DND-41 (cell line): ENCODE results near the gene CNTRL.

Source experiments
- ATAC-seq: fragments of 200-7000 bp; cut with Tn5 transposase; 3 replicates; pipeline ENCODE4 v1.9.1; 2021; ENCODE audit warnings: low read depth; ENCODE audit not compliant: insufficient read depth
- DNase-seq: peaks from one replicate; pipeline ENCODE4 v3.0.0-alpha.2; 2020
- H2AFZ ChIP-seq: 2 replicates; pipeline ENCODE4 v1.6.0; 2012; ENCODE audit warnings: low read depth, low read length
- H3K27ac ChIP-seq: 2 replicates; pipeline ENCODE4 v1.5.1; 2012; ENCODE audit warnings: low read length, inconsistent platforms
- H3K27me3 ChIP-seq: fragments of 200-600 bp; sonication (generic); 2 replicates; pipeline ENCODE4 v1.6.0; 2012; ENCODE audit warnings: low read length, mild to moderate bottlenecking, inconsistent platforms; ENCODE audit not compliant: insufficient read depth, poor library complexity
- H3K36me3 ChIP-seq: 2 replicates; pipeline ENCODE4 v1.5.1; 2012; ENCODE audit warnings: low read length, inconsistent platforms; ENCODE audit not compliant: insufficient read depth
- H3K4me1 ChIP-seq: 2 replicates; pipeline ENCODE4 v1.5.1; 2012; ENCODE audit warnings: mild to moderate bottlenecking, low read length; ENCODE audit not compliant: insufficient read depth
- H3K4me2 ChIP-seq: 2 replicates; pipeline ENCODE4 v1.6.0; 2012; ENCODE audit warnings: mild to moderate bottlenecking, moderate library complexity, low read length, inconsistent platforms; ENCODE audit not compliant: insufficient read depth
- H3K4me3 ChIP-seq, 2 experiments: fragments of 200-600 bp in 1 of 2; shearing (Covaris generic) in 1 of 2; 2 replicates each; pipeline ENCODE4 v1.5.1; 2012 to 2016; ENCODE audit warnings: inconsistent platforms in 2 of 2, low read length in 2 of 2, mild to moderate bottlenecking in 2 of 2, low read depth in 1 of 2, moderate library complexity in 1 of 2
- H3K79me2 ChIP-seq: 2 replicates; pipeline ENCODE4 v1.6.0; 2012; ENCODE audit warnings: low read length, inconsistent platforms; ENCODE audit not compliant: insufficient read depth
- H3K9ac ChIP-seq: 2 replicates; pipeline ENCODE4 v1.6.0; 2012; ENCODE audit warnings: low read depth, mild to moderate bottlenecking, inconsistent platforms, low read length, moderate library complexity
- H3K9me3 ChIP-seq: 2 replicates; pipeline ENCODE4 v1.5.1; 2012; ENCODE audit warnings: low read length, moderate library complexity, mild to moderate bottlenecking, inconsistent platforms; ENCODE audit not compliant: insufficient read depth, severe bottlenecking
- H4K20me1 ChIP-seq: 2 replicates; pipeline ENCODE4 v1.6.0; 2012; ENCODE audit warnings: low read length; ENCODE audit not compliant: insufficient read depth
- CTCF ChIP-seq: IDR thresholded peaks from 2 replicates; pipeline ENCODE4 v1.5.1; 2012; ENCODE audit warnings: borderline replicate concordance, low read length, moderate library complexity, mild to moderate bottlenecking; ENCODE audit not compliant: poor library complexity, severe bottlenecking; ENCODE audit errors: extremely low read depth
- EZH2 ChIP-seq: IDR thresholded peaks from 3 replicates; pipeline ENCODE4 v1.6.1; 2012; ENCODE audit warnings: borderline replicate concordance, low read depth, mild to moderate bottlenecking, moderate library complexity, low read length, inconsistent platforms; ENCODE audit not compliant: severe bottlenecking

CNTRL gene

GRCh38 chr9:121216271-121216805 is 141.6 kb downstream of the CNTRL start:
- TF ChIP-seq CTCF (no peak), EZH2 (no peak)
- ATAC-seq: no peak
- Histone ChIP-seq H3K27ac (no peak overlapping the region), H3K4me2 (no peak overlapping the region), H3K27me3 (no peaks in the 10 kb centered on the region), H3K9me3 (no peaks in the 10 kb centered on the region), H4K20me1 (no peaks in the 10 kb centered on the region), H3K4me1 (no peaks in the 10 kb centered on the region), H3K9ac (no peak overlapping the region), H3K36me3 (no peaks in the 10 kb centered on the region), H2AFZ (no peak overlapping the region), H3K79me2 (no peaks in the 10 kb centered on the region), H3K4me3 (no peak overlapping the region)
- no peak for DNase-seq

- ATAC-seq (no peak), DNase-seq (no peak)
- no peak overlapping the region for H3K27ac ChIP-seq
- no peaks in the 10 kb centered on the region for H3K4me1 ChIP-seq
- no peak overlapping the region for H3K4me2 ChIP-seq
- no peak overlapping the region for H3K4me3 ChIP-seq
- H2AFZ ChIP-seq: no peak overlapping the region
- no peaks in the 10 kb centered on the region for H3K36me3 ChIP-seq
- no peaks in the 10 kb centered on the region for H3K79me2 ChIP-seq
- TF ChIP-seq EZH2: no peak
- no peaks in the 10 kb centered on the region for H4K20me1 ChIP-seq
- no peak overlapping the region for H3K9ac ChIP-seq
- H3K9me3 ChIP-seq: no peaks in the 10 kb centered on the region
- H3K27me3 ChIP-seq: no peaks in the 10 kb centered on the region
Observed at GRCh38 chr9:121217609-121218292, 143.0 kb downstream of the CNTRL start.

- Histone ChIP-seq H3K9me3 (no peaks in the 10 kb centered on the region), H3K9ac (no peak overlapping the region), H3K27me3 (no peaks in the 10 kb centered on the region), H2AFZ (no peak overlapping the region), H3K4me2 (no peak overlapping the region), H3K79me2 (no peaks in the 10 kb centered on the region), H3K27ac (no peak overlapping the region), H4K20me1 (no peaks in the 10 kb centered on the region), H3K36me3 (no peaks in the 10 kb centered on the region), H3K4me3 (no peak overlapping the region), H3K4me1 (no peaks in the 10 kb centered on the region)
- no peak for DNase-seq
- TF ChIP-seq CTCF: no peak
- TF ChIP-seq EZH2: no peak
- no peak for ATAC-seq
Observed at GRCh38 chr9:121218357-121219027, 143.7 kb downstream of the CNTRL start.

- TF ChIP-seq EZH2 (no peak), CTCF (no peak)
- Histone ChIP-seq H2AFZ (no peak overlapping the region), H3K9me3 (no peaks in the 10 kb centered on the region), H3K4me1 (no peaks in the 10 kb centered on the region), H3K9ac (no peak overlapping the region), H3K27ac (no peak overlapping the region), H4K20me1 (no peaks in the 10 kb centered on the region), H3K36me3 (no peaks in the 10 kb centered on the region), H3K4me2 (no peak overlapping the region), H3K79me2 (no peaks in the 10 kb centered on the region), H3K27me3 (no peaks in the 10 kb centered on the region), H3K4me3 (no peak overlapping the region)
- ATAC-seq (no peak), DNase-seq (no peak)
Observed at GRCh38 chr9:121219530-121219929, 144.8 kb downstream of the CNTRL start.
